Cerebellar nuclear complex (tissue), 1 donor: ENCODE data around the gene NEURL2.

ENCODE experiments used
- DNase-seq, 2 experiments: peaks; one replicate each; lab custom pipeline; 2025; lab: John Stamatoyannopoulos, UW

The NEURL2 gene

DNA sequence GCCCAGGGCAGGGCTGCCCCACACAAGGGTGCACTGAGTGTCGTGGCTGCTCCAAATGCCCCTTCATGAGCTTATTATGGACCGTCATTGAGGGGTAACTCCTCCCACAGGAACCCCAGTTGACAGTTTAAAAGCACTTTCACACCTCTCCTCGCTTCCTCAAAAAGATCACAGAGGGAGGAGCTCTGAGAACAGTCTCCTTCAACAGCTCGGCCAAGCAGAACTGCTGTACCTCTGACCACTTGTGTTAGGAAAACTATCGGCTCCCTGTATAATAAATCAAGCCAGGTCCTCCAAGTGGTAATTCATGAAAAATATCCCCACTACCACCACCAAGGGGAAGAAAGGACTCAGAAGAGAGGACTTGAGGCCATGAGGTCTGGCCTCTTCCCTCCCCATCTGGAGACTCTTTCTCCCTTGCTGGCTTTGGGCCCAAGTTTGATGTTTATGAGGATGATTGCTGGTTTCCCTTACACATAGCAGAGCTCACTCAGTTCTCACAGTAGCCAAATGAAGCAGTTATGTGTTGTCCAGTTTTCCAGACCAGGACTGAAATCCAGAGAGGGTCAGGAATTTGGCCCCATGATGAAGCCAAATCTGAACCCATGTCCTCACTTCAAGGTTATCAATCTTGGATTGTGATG is 48.7 kb downstream of the NEURL2 start:
- DNase-seq: no peak

DNA sequence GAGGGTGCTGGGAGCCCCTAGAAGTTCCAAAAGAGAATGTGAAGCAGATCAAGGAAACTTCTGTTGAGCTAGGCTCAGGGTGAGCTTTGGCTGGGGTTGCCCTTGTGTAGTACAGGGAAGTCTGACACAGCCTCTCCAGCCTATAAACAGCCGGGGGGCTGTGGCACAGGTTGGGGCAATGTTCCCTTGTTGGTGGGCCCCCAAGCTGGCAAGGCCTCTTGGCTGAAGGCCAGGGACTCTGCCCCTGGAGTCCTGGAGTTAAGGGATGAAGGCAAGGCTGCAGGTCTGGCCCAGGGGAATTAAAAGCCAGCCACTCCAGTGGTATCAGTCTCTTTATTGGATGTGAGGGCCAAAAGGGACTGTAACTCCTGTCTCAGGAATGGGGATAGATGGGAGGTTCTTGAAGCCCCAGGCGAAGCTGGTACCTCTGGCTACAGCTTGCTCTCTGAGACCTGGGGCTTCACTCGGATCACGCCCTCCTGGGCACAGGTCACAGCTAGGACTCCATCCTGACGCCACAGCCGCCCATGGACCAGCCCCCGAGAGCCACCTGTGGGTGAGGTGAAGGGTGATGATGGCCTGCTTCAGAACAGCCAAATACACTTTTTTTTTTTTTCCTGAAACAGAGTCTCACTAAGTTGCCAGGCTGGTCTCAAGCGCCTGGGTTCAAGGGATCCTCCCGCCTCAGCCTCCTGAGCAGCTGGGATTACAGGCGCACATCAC is 49.4 kb downstream of the NEURL2 start:
- DNase-seq: no peak

- DNase-seq: no peak
These were observed 50.3 kb downstream of the NEURL2 start for GRCh38 chr20:45840700-45841198.
